Activated T-cell treated with anti-CD3 and anti-CD28 coated beads for 1 hour (primary cell): Measurements from ENCODE around the gene FAT2.
"Not testable (repeated sequence)": the region's sequence is repeated elsewhere in the genome, so short reads cannot be mapped to it uniquely, and the experiment has no call there.

Experiments used
- DNase-seq: peaks from one replicate; pipeline ENCODE4 v3.0.0-alpha.2; 2020; ENCODE audit warnings: low read depth

The FAT2 gene

DNA sequence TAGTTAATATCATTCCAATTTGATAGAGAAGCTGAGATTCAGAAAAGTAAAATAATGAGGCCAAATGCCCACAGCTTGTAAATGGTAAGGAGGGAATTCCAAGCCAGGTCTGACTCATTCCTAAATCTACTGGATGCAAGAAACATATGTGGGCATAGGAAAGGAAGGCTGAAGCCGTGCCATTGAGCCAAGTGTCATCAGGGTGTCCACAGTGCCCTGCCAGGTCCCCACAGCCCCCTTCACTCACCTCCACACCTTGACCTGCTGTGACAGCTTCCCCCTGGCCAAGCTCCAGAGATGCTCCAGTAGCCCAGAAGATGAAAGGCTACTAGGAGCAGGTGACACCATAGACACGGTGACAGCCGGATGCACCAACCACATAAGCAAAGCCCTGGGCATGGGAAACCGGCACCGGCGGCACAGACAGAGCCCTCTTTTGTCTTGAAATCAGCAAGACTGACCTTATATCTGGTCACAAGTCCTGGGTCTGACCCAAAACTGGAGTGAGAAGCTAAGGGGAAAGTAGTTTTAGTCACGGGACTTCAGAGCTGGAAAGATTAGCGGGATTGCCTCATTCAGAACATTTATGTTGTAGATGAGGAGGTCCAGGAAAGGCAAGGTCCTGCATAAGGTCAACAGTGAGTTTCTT lies 20.1 kb upstream of the FAT2 start:
- DNase-seq, result no peak

DNA sequence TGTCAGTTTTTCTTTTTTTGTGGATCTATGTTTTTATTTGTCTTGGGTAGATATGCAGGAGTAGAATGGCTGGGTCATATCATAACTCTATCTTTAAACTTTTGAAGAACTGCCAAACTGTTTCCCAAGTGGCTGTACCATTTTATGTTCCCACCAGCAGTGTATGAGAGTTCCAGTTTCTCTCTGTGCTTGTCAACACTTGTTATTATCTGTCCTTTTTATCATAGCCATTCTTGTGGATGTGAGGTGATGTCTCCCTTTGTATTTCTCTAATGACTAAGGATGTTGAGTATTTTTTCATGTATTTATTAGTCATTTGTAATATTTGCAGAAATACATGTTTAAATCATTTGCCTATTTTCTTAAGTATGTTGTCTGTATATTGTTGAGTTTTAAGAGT lies 17.4 kb upstream of the FAT2 start:
- no peak for DNase-seq

DNA sequence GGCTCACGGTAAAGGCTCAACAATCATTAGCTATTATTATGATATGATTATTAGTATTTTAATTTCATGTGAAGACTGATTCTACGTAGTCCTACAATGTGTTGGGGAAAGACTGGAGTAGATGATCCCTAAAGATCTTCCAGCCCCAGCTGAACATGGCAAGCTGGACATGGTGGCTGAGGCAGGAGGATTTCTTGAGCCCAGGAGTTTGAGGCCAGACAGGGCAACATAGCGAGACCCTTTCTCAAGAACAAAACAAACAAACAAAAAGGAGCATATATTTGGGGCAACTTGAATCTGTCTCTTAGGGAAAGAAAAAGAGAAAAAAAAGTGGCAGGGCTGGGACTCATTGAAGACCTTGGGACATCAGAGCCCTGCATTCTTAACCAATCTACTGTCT lies 16.2 kb upstream of the FAT2 start:
- no peak for DNase-seq

DNA sequence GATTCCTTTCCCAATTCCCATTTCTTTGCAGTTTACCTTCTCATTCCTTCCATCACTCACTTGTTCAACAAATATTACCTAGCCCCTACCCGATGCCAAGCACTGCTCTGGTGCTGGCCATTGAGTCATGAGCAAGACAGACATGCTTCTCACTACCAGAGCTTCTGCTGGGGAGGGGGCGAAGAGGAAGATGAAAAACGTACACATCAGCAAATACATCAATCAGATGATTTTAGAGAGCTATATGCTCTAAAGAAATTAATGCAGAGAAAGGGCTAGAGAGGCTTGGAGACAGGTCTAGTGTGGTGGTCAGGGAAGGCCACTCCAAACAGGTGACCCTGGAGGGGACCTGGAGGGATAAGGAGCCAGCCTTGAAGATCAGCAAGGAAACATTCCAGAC lies 14.4 kb upstream of the FAT2 start:
- DNase-seq, result no peak

DNA sequence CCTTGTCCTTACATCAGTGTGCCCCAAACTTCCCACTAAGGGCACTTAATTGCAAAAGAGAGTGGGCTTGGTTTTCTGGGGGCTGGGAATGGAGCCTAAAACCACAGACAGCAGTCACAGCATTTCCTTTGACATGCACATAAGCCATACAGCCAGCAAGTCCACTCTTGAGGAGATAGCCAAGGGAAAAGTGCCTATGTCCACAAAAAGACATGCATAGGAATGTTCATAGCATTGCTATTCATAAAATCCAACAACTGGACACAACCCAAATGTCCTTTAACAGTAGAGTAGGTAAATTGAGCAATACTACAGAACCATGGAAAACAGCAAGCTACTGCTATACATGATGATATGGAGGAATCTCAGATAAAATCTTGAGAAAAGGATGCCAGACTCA lies 11.7 kb upstream of the FAT2 start:
- DNase-seq, result no peak

DNA sequence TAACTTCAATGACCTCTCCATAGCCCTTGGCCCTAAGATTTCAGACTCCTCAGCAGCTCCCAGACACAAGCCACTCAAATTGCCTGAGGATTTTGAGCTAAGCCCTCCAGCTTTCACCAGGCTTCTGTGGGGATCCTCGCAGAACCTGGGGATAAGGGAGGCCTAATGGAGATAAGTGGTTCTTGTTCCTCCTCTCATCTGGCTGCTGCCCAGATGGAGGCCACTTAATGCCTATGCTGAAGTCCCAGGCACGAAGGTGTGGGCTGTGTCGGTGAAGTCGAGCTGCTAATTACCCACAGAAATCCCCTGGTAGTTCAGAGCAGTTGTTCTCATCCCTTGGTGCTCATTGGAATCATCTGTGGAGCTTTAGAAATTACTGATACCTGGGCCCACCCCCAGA lies 10.3 kb upstream of the FAT2 start:
- DNase-seq, result no peak

DNA sequence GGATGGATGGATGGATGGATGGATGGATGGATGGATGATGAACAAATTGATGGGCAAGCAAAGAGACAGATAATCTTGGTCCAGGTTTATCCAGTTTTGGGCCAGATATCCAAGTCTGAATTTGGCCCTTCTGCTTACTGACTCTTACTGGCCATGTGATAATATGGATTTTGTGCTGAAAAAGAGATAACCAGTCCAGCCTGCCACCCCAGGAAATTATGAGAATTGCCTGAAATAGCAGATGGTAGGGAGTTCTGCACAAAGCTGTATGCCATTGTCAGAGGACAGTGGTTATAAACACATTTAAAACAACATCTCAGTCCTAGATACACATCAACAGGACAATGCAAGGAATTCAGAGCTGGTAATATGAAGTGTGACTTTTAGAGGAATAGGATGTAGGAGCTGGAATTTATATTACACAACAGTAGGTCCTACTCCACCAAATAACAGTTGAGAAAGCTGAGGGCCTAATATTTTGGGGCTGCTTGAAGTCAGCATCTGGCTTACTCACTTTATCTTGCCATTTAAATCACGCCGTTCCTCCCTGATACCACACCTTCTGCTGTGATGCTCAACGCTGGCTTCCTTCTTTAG lies 9.0 kb upstream of the FAT2 start:
- DNase-seq, result no peak

DNA sequence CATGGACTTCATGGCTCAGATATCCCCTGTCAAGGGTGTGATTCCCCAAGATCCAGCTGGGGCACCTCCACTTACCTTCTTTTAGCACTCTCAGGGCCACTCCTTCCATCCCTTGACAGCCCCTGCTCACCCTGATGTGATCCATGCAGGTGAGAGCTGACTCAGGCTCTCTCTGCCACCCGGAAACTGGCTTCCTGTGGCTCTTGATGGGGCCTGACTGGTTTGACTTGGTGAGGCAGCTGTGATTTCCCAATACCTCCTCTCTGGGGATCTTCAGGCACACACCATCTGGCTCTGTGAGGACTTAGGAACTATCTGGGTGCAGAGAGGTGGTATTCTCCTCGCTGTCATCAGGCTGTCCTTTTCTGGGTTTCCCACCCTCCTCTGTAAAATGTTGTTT lies 7.9 kb upstream of the FAT2 start:
- DNase-seq, result no peak

DNA sequence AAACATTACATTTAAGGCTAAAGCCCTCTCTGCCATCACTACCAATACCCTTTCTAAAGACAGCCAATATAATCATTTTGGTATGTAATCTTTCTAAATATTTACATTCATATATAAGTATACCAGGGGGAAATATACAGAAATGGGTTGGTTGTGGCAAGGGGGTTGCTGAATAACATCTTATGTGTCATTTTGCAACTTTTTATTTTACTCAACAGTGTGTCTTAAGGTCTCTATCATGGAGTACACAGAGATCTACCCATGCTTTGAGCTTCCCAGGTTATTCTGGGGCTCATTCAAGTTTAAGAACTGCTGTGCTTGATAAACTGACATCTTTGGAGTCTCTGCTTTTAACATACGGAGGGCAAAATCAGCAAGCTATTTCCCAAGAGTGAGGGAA lies 7.4 kb upstream of the FAT2 start:
- no peak for DNase-seq

DNA sequence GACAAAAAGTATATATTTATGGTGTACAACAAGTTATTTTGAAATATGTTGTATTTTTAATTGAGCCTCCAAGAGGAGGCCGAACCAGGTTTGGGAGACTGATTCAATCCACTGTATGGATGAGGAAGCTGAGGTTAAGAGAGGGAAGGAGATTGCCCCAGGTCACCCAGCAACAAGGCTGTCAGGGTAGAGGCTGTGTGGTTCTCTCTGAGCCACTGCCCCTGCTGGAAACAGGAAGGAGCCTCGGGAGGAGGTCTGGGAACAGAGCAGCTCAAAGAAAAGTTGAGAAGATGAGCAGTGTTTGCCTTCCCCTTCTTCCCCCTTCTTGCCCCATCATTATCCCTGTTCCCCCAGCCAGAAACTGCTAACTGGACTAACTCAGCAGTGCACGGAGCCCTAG lies 6.6 kb upstream of the FAT2 start:
- DNase-seq, result no peak

DNA sequence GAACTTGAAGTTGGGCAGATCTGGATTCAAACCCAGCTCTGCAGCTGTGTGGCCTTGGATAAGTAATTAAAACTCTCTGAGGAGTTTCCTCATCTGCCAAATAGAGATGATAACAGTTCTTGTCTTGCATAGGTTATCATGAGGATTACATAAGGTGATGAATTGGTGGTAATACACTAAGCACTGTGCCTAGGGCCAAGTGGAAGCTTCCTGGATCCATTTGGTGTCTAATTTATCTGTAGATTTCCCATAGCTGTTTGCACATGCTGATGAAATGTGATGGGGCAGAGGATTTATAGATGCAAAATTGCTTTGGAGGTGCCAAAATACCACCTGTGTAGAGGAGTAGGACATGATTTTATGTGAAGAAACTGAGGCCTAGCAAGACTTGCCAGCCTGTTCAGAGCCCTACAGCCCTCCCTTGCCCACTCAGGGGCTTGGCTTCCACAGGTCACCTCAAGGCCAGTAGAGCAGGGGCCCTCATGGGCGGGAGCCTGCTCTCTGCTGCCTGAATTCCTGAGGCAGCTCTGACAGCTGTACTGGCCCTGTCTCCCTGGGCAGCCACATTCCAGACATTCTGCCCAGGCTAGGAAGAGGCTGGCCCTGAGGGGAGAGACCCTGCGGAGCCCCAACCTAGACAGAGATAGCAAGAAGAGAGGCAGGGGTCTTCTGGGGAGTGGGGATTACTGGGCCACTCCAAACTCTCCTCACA lies 5.9 kb upstream of the FAT2 start:
- no peak for DNase-seq

DNA sequence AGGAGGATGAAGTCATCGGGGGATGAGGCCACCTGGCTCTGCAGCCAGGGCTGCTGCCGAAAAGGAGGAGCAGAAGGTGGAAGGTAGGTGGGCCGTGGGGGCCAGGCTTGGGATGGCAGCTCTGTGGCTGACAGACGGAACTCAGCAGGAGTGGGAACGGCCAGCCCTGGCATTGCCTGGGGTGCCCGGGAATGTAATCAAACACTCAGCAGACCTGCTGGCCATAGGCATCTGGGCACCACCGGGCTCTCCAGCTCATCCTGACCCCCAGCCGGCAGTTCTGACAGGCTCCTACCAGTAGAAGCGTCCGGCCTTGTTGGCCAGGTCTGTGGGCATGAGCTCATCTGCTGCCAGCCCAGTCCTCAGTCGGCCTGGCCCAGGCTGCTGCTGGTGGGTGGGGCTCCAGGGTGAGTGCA lies 4.3 kb upstream of the FAT2 start:
- DNase-seq, result no peak

DNA sequence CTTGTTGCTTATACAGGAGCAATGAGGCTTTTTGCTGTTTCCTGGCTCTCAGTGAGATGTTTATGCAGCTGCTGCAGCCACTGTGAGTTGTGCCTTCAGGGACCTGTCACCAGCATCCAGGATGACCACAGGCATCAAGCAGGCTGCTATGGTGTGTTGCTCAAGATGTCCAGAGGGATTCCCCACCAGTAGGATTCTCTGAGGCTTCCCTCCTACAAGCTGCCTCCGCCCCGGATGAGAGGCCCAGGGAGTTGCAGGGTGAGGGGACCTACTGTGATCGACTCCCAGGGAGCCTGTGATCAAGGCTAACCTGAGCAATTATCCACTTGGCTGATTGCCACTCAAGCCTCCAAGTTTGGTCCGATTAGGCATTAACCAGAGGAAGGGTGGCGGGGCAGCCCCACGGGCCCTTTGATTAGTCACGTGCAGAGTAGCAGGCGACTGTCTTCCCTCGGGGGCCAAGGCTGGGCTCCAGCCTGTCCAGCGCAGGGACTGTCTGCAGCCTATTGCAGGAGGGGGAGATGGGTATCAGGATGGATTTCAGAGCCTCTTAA lies 1.8 kb upstream of the FAT2 start:
- DNase-seq, result no peak

DNA sequence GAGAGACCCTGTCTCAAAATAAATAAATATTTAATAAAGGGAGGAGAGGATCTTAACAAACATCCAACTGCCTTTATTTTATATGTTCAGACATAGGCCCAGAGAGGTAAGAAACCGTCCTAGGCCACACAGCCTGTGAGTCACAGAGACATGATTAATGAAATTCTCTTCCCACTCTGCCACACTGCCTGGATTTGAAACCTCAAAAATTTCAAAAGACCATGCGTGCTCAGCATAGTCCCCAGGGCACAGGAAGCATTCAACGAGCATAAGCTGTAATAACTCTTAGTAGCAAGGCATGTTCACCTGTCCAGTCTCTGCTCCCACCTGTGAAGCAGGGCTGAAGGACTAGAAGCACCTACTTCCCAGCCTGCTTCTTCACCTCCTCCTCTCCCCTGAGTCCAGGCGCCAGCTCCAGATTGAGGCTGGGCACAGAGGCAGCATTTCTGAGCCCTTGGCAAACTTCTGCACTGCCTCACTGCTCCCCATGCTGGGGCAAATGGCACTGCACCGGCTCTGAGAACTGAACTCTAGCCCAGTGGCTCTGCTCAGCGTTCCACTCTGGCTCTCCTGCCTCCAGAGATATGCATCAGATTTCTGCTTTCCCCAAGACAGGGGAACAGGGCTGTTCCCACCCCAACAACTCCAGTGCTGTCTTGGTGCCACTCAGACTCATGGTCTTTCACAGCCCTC lies 1.1 kb downstream of the FAT2 start:
- no peak for DNase-seq

DNA sequence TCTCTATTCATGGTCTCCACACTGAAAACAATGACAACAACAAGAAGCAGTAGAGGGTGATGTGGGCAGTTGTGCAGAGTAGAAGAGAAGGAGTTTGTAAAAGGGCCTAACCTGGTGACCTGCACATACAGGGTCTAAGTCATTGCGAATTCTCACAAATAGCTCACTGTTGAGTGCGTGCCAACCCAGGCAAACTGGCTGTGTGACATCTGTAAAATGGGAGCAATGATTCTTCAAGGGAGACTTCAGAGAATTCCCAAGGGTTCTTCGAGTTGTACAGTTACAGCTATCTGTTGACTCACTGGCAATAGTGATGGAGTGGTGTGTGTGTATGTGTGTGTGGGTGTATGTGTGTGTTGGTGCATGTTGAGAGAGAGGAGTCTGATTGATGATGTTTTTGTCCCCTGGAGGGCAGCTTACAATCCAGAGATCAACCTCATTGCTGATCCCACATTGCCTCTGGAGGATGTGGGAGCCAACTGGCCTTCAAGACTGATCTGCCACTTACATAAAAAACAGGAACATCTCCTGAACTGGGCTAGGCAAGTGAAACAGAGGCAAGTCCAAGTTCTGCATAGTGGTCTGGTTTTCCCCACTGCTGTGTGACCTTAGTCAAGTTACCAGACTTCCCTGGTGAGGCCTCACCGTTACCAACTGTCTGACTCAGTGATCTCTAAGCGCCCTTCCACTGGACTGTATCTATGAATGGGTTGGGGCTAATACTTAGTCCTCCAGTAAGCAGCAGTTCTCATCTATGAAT lies 3.2 kb downstream of the FAT2 start:
- DNase-seq, result no peak

DNA sequence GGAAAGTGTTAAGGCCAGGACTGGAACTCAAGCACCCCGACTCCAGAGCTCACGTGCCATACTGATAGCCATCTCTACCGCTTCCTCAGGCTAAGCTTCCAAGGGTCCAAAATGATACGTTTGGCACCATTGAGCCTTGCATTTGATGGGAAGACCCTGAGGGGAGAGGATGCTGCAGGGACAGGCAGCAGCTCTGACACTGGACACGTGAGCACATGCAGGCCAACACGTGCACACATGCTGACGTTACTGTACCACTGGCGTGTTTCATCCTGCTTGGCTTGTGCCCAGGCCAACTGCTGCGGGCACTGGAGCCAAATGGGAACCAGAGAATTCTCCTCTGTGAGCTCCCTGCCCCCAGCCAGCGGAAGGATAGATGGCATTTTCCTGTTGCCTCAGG lies 5.2 kb downstream of the FAT2 start:
- no peak for DNase-seq

DNA sequence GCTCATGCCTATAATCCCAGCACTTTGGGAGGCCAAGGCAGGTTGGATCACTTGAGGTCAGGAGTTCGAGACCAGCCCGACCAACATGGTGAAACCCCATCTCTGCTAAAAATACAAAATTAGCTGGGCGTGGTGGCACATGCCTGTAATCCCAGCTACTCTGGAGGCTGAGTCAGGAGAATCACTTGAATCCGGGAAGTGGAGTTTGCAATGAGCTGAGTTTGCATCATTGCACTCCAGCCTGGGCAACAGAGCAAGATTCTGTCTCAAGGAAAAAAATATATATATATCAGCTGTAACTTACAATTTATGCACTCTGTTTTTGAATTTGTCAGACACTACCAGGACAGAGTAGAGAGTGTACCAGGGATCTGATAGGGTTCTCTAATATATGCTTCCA lies 5.8 kb downstream of the FAT2 start:
- not testable (repeated sequence) for DNase-seq

DNA sequence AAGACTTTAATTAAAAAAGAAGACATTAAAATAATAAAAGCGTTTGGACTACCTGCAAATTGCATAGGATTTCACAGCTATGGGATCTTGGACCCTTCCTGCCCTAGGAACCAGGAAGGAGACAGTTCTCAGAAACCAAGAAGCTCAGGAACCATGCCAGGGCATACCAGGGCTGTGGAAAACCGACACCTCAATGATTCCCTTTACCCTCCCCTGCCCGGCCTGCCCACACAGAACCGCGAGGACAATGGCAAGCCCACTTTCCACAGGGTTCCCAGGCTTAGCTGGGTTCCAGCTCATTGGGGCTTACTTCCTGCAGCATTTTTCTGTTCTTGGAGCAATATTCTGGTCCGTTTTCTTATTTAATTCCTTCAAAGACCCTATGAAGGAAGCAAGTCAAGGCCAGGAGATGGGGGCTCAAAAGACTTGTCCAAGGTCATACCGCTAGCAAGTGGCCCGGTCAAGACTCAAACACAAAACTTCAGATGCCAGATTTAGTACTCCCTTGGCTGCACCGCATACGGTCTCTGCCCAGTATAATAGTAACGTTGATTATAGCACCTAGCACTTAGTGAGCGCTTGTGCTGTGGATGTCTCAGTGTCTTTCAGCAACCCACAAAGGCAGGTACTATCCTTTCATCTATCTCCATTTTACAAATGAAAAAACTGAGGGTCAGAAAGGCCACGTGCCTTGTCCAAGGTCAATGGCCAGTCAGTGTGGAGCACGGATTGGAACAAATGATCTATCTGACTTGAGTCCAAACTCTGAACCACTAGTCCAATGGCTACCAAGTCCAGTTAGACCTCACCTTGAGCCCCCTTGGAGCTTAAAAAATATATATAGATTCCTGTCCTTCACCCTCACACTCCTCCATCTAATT lies 6.8 kb downstream of the FAT2 start:
- no peak for DNase-seq

DNA sequence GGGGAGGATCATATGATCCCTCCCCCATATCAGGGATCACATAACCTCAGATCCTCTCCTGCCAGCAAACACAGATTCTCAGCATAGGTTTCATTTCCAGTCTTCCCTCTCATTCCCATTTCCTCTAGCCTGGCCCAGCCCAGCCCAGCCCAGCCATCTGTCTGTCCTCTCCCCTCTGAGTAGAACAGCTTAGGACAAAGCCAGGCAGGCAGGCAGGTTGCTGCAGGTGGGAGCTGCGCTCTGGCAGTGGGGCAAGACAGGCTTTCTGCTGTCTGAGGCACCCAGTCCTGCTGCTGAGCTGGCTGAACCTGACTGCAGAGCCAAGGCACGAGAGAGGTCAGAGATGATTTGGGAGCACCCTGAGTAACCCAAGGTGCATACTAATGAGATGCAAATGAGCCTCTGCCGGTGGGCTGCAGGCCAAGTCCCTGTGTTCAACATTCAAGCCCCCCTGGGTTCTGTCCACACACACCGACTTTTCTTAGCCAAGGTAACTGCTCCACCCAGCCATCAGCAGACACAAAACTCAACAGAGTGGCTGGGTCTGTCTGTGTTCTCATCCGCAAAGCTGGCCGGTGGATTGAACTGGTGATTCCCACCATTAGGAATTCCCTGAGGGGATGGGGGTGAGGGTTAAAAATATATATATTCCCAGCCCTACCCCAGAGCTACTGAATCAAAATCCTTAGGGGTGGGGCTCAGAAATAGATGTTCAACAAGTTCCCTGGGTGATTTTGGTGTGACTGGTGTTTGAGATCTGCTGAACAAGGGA lies 9.1 kb downstream of the FAT2 start:
- DNase-seq, result no peak

DNA sequence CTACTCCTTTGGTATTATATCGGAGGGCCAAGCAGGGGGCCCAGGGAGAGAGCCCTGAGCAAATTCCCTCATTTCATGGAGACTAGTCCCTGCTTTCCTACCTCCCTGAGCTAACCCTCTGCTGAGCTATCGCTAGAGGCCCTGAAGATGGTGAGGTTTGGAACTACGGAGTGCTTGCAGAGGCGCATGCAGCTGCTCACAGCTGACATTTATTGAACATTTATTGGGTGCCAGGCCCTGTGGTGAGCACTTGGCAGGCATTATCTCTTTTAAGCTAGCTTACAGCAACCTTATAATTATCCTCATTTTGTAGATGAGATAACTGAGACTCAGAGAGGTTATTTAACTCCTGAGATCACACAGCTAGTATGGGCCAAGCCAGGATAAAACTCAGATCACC lies 9.8 kb downstream of the FAT2 start:
- no peak for DNase-seq
